AG04449 (cell line): Measurements from ENCODE around the gene FAM53A.
A peak's percentile ranks its signal among the peaks of the same experiment; 100 is the strongest.

Experiments used
- CTCF ChIA-PET: fragments of 350-600 bp; formaldehyde crosslinking; extraction: SDS; loops from one replicate; lab custom pipeline; 2021; ENCODE audit warnings: antibody characterized with exemption; lab: Yijun Ruan, JAX
- POLR2A ChIA-PET: fragments of 400-600, 350-600 bp; formaldehyde crosslinking; extraction: SDS; loops from one replicate; lab custom pipeline; 2020; ENCODE audit warnings: antibody characterized with exemption, inconsistent platforms; lab: Yijun Ruan, JAX
- DNase-seq: peaks from one replicate; pipeline ENCODE4 v3.0.0-alpha.2; 2010; ENCODE audit warnings: low read depth, low spot score
- H3K4me3 ChIP-seq: 2 replicates; pipeline ENCODE4 v1.5.1; 2011; ENCODE audit warnings: low read depth, mild to moderate bottlenecking, control low read depth, low read length
- CTCF ChIP-seq: IDR thresholded peaks from one replicate; pipeline ENCODE4 v1.5.1; 2011; ENCODE audit warnings: mild to moderate bottlenecking, moderate library complexity, low read length, control low read depth, inconsistent platforms; ENCODE audit not compliant: insufficient read depth; ENCODE audit errors: missing control alignments

Gene FAM53A

GRCh38 chr4:1727117-1728031 is 43.3 kb upstream of the FAM53A start:
- no peak for DNase-seq
- H3K4me3 ChIP-seq: no peak overlapping the region
- CTCF ChIA-PET: interaction anchor here (0.6 to 15.3 kb wide), 23 partner anchors 10 to 378 kb away, joined by 3 to 268 read pairs (median 3); partner anchors contain the start of gene SLBP
- TF ChIP-seq CTCF: no peak
- POLR2A ChIA-PET: no interaction called here

- POLR2A ChIA-PET: no interaction called here
- CTCF ChIA-PET: interaction anchor here (0.6 to 15.3 kb wide), 26 partner anchors 8 to 372 kb away, joined by 3 to 268 read pairs (median 4); partner anchors contain the start of gene SLBP
- no peak for DNase-seq
- H3K4me3 ChIP-seq: no peak overlapping the region
- peak; percentile 87 for TF ChIP-seq CTCF
Measured at GRCh38 chr4:1726146-1726934, 42.2 kb upstream of the FAM53A start.

- DNase-seq: no peak
- H3K4me3 ChIP-seq: no peak overlapping the region
- ChIA-PET POLR2A (no interaction called here), CTCF (interaction anchor here (0.9 to 15.3 kb wide), 13 partner anchors 9 to 371 kb away, joined by 3 to 268 read pairs (median 24); partner anchors contain the start of gene SLBP)
- TF ChIP-seq CTCF: no peak
Measured at GRCh38 chr4:1725521-1725920, 41.4 kb upstream of the FAM53A start.

GRCh38 chr4:1723131-1723801 is 39.2 kb upstream of the FAM53A start:
- ChIA-PET CTCF (interaction anchor here (1.6 to 15.3 kb wide), 5 partner anchors 11 to 369 kb away, joined by 4 to 268 read pairs (median 48); no protein-coding TSS in a partner anchor), POLR2A (no interaction called here)
- no peak for DNase-seq
- H3K4me3 ChIP-seq: peak overlapping the region; percentile 64; the same call in 1 of the 2 replicates
- no peak for TF ChIP-seq CTCF

- ChIA-PET POLR2A (no interaction called here), CTCF (interaction anchor here (1.6 to 15.3 kb wide), 5 partner anchors 8 to 368 kb away, joined by 4 to 268 read pairs (median 48); no protein-coding TSS in a partner anchor)
- H3K4me3 ChIP-seq: peak overlapping the region; percentile 64
- DNase-seq: no peak
- TF ChIP-seq CTCF: no peak
Measured at GRCh38 chr4:1722551-1723118, 38.5 kb upstream of the FAM53A start.
